ENCODE measurements around the gene ST8SIA5. TPM values are rescaled to one million over a fixed set of nuclear protein-coding genes. Genes with fewer than 3 reads are reported as not detected.

Gene ST8SIA5
- total and polyA plus RNA-seq, 2 donors: 0.19 to 0.95 TPM

- no peak overlapping the region for H3K27ac ChIP-seq (ENCODE audit: low read depth)
- DNase-seq (ENCODE audit: extremely low spot score): no peak
- H3K4me1 ChIP-seq (ENCODE audit: insufficient read depth): no peaks in the 10 kb centered on the region
- no peak overlapping the region for H3K4me3 ChIP-seq (ENCODE audit: low read depth, low read length)
- H3K36me3 ChIP-seq (ENCODE audit: insufficient read depth): no peaks in the 10 kb centered on the region
- 89% methylated on average over 9 of the region's 9 CpGs for WGBS
Measured at GRCh38 chr18:46686186-46686585, 70.7 kb downstream of the ST8SIA5 start.

- DNase-seq (ENCODE audit: extremely low spot score): no peak
- H3K27ac ChIP-seq (ENCODE audit: low read depth): no peak overlapping the region
- H3K36me3 ChIP-seq (ENCODE audit: insufficient read depth): no peaks in the 10 kb centered on the region
- no peaks in the 10 kb centered on the region for H3K4me1 ChIP-seq (ENCODE audit: insufficient read depth)
- no peak overlapping the region for H3K4me3 ChIP-seq (ENCODE audit: low read depth, low read length)
- WGBS: 95% methylated on average over 4 of the region's 4 CpGs
Measured at GRCh38 chr18:46683252-46683651, 73.6 kb downstream of the ST8SIA5 start.

GRCh38 chr18:46680784-46681695, 75.8 kb downstream of the ST8SIA5 start:
- H3K27ac ChIP-seq (ENCODE audit: low read depth): no peak overlapping the region
- H3K4me3 ChIP-seq (ENCODE audit: low read depth, low read length): no peak overlapping the region
- H3K36me3 ChIP-seq (ENCODE audit: insufficient read depth): no peaks in the 10 kb centered on the region
- DNase-seq (ENCODE audit: extremely low spot score): no peak
- 74% methylated on average over 12 of the region's 12 CpGs for WGBS
- H3K4me1 ChIP-seq (ENCODE audit: insufficient read depth): no peaks in the 10 kb centered on the region

GRCh38 chr18:46679846-46680598, 76.8 kb downstream of the ST8SIA5 start:
- Histone ChIP-seq H3K36me3 (ENCODE audit: insufficient read depth) (no peaks in the 10 kb centered on the region), H3K27ac (ENCODE audit: low read depth) (no peak overlapping the region), H3K4me3 (ENCODE audit: low read depth, low read length) (no peak overlapping the region), H3K4me1 (ENCODE audit: insufficient read depth) (no peaks in the 10 kb centered on the region)
- WGBS: 95% methylated on average over 52 of the region's 52 CpGs
- no peak for DNase-seq (ENCODE audit: extremely low spot score)

- Histone ChIP-seq H3K27ac (ENCODE audit: low read depth) (no peak overlapping the region), H3K4me3 (ENCODE audit: low read depth, low read length) (no peak overlapping the region), H3K36me3 (ENCODE audit: insufficient read depth) (no peaks in the 10 kb centered on the region), H3K4me1 (ENCODE audit: insufficient read depth) (no peaks in the 10 kb centered on the region)
- no peak for DNase-seq (ENCODE audit: extremely low spot score)
- 80% methylated on average over 10 of the region's 10 CpGs for WGBS
Measured at GRCh38 chr18:46678785-46679399, 78.0 kb downstream of the ST8SIA5 start.

DNA sequence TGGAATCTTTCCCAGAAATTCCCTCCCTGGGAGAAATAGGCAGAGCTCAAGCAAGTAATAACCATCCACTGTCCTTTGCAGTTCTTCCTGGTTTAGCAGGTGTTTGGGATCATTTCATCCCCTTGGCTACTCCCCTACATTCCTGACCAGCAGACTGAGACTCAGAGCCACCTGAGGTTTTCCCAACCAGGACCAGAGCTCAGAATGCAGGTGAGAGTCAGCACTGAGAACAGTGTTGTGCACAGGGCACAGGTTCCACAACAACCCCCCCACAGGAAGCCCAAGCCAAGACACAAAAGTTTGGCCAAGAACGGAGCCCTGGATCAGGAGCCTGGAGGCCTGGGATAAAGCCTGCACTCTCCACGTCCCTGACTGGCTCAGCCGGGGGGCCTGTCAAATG, 78.8 kb downstream of the ST8SIA5 start:
- Histone ChIP-seq H3K4me3 (ENCODE audit: low read depth, low read length) (no peak overlapping the region), H3K36me3 (ENCODE audit: insufficient read depth) (no peaks in the 10 kb centered on the region), H3K27ac (ENCODE audit: low read depth) (no peak overlapping the region), H3K4me1 (ENCODE audit: insufficient read depth) (no peaks in the 10 kb centered on the region)
- no peak for DNase-seq (ENCODE audit: extremely low spot score)
- 47% methylated on average over 3 of the region's 3 CpGs for WGBS

- DNase-seq (ENCODE audit: extremely low spot score): no peak
- Histone ChIP-seq H3K36me3 (ENCODE audit: insufficient read depth) (no peaks in the 10 kb centered on the region), H3K4me1 (ENCODE audit: insufficient read depth) (no peaks in the 10 kb centered on the region), H3K27ac (ENCODE audit: low read depth) (no peak overlapping the region), H3K4me3 (ENCODE audit: low read depth, low read length) (no peak overlapping the region)
- WGBS: 73% methylated on average over 2 of the region's 2 CpGs
Measured at GRCh38 chr18:46677611-46678010, 79.2 kb downstream of the ST8SIA5 start.

GRCh38 chr18:46676182-46676835, 80.5 kb downstream of the ST8SIA5 start:
- 71% methylated on average over 15 of the region's 15 CpGs for WGBS
- DNase-seq (ENCODE audit: extremely low spot score): no peak
- Histone ChIP-seq H3K27ac (ENCODE audit: low read depth) (no peak overlapping the region), H3K4me1 (ENCODE audit: insufficient read depth) (no peaks in the 10 kb centered on the region), H3K36me3 (ENCODE audit: insufficient read depth) (no peaks in the 10 kb centered on the region), H3K4me3 (ENCODE audit: low read depth, low read length) (no peak overlapping the region)

- 88% methylated on average over 1 of the region's 1 CpG for WGBS
- no peak for DNase-seq (ENCODE audit: extremely low spot score)
- Histone ChIP-seq H3K4me1 (ENCODE audit: insufficient read depth) (no peaks in the 10 kb centered on the region), H3K36me3 (ENCODE audit: insufficient read depth) (no peaks in the 10 kb centered on the region), H3K4me3 (ENCODE audit: low read depth, low read length) (no peak overlapping the region), H3K27ac (ENCODE audit: low read depth) (no peak overlapping the region)
Measured at GRCh38 chr18:46675112-46675511, 81.7 kb downstream of the ST8SIA5 start.

- 73% methylated on average over 6 of the region's 6 CpGs for WGBS
- Histone ChIP-seq H3K4me1 (ENCODE audit: insufficient read depth) (no peaks in the 10 kb centered on the region), H3K4me3 (ENCODE audit: low read depth, low read length) (no peak overlapping the region), H3K36me3 (ENCODE audit: insufficient read depth) (no peaks in the 10 kb centered on the region), H3K27ac (ENCODE audit: low read depth) (no peak overlapping the region)
- no peak for DNase-seq (ENCODE audit: extremely low spot score)
Measured at GRCh38 chr18:46672062-46672970, 84.5 kb downstream of the ST8SIA5 start.

DNA sequence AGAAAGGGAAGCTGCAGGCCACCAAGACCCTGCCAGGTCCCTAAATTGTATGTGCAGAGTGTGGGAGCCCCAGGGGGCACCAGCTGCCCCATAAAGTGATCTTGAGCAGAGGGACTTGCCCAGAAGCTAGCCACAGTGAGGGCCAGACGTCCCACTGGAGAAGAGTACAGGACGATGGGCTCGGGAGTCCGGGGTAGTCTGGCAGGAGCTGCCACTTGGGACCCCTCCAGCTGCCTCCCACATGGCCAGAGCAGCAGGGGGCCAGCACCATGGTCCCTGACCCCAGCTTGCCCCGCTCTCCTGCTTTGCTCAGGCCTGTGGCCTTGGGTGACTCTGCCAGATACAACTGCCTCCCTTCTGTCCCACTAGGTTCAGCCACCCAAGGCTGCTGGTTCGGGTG, 88.2 kb downstream of the ST8SIA5 start:
- no peak overlapping the region for H3K4me3 ChIP-seq (ENCODE audit: low read depth, low read length)
- 89% methylated on average over 6 of the region's 6 CpGs for WGBS
- H3K36me3 ChIP-seq (ENCODE audit: insufficient read depth): no peaks in the 10 kb centered on the region
- H3K4me1 ChIP-seq (ENCODE audit: insufficient read depth): no peaks in the 10 kb centered on the region
- no peak overlapping the region for H3K27ac ChIP-seq (ENCODE audit: low read depth)
- no peak for DNase-seq (ENCODE audit: extremely low spot score)

GRCh38 chr18:46668135-46668534, 88.7 kb downstream of the ST8SIA5 start:
- WGBS: 79% methylated on average over 11 of the region's 11 CpGs
- Histone ChIP-seq H3K27ac (ENCODE audit: low read depth) (no peak overlapping the region), H3K4me3 (ENCODE audit: low read depth, low read length) (no peak overlapping the region), H3K36me3 (ENCODE audit: insufficient read depth) (no peaks in the 10 kb centered on the region), H3K4me1 (ENCODE audit: insufficient read depth) (no peaks in the 10 kb centered on the region)
- DNase-seq (ENCODE audit: extremely low spot score): no peak
